ENCODE results near the gene RBM11.

Gene RBM11

GRCh38 chr21:14270631-14271030 is 54.7 kb downstream of the RBM11 start:
- no peak for DNase-seq

- DNase-seq: no peak
These were observed 55.1 kb downstream of the RBM11 start for GRCh38 chr21:14271053-14271452.

- DNase-seq: no peak
These were observed 55.7 kb downstream of the RBM11 start for GRCh38 chr21:14271641-14272040.

GRCh38 chr21:14273736-14274538 is 58.0 kb downstream of the RBM11 start:
- DNase-seq: peak in 18 of 56 donors; percentile 4 to 51 (median 20)

GRCh38 chr21:14275702-14276205 is 59.8 kb downstream of the RBM11 start:
- no peak for DNase-seq

Measured in nucleus accumbens (tissue), 56 donors.